SJSA1 (cell line): ENCODE data around the gene CTNNA3. TPM values are rescaled to one million over a fixed set of nuclear protein-coding genes. Genes with fewer than 3 reads are reported as not detected.

Experiments
- DNase-seq, 2 experiments: peaks; one replicate each; pipeline ENCODE4 v3.0.0-alpha.2; 2015 to 2020; ENCODE audit warnings: low spot score in 2 of 2, low read depth in 1 of 2
- H3K27ac ChIP-seq: fragments of 250-450 bp; sonication (Bioruptor Pico); 2 replicates; pipeline ENCODE4 v1.5.1; 2020; ENCODE audit warnings: mild to moderate bottlenecking, moderate library complexity
- H3K27me3 ChIP-seq: fragments of 250-450 bp; sonication (Bioruptor Pico); replicated peaks from 2 replicates; pipeline ENCODE4 v1.5.1; 2020; ENCODE audit warnings: mild to moderate bottlenecking, moderate library complexity
- H3K36me3 ChIP-seq: fragments of 250-450 bp; sonication (Bioruptor Pico); 2 replicates; pipeline ENCODE4 v1.5.1; 2020; ENCODE audit warnings: mild to moderate bottlenecking
- H3K4me1 ChIP-seq: fragments of 250-450 bp; sonication (Bioruptor Pico); replicated peaks from 2 replicates; pipeline ENCODE4 v1.6.1; 2021; ENCODE audit warnings: mild to moderate bottlenecking
- H3K4me3 ChIP-seq: fragments of 250-450 bp; sonication (Bioruptor Pico); 2 replicates; pipeline ENCODE4 v1.5.1; 2020; ENCODE audit warnings: mild to moderate bottlenecking
- H3K9me3 ChIP-seq: fragments of 250-450 bp; sonication (Bioruptor Pico); replicated peaks from 2 replicates; pipeline ENCODE4 v1.5.1; 2020; ENCODE audit warnings: mild to moderate bottlenecking
- total RNA-seq: library from RNA; depleted of rRNA; stranded (reverse); fragments of >200 nt; shearing (Covaris generic); gene quantifications from 2 replicates; pipeline ENCODE4 v1.2.3, GENCODE V29; 2014

CTNNA3 gene
- total RNA-seq, 1 experiment from 2014 or later: 0.18 TPM

DNA sequence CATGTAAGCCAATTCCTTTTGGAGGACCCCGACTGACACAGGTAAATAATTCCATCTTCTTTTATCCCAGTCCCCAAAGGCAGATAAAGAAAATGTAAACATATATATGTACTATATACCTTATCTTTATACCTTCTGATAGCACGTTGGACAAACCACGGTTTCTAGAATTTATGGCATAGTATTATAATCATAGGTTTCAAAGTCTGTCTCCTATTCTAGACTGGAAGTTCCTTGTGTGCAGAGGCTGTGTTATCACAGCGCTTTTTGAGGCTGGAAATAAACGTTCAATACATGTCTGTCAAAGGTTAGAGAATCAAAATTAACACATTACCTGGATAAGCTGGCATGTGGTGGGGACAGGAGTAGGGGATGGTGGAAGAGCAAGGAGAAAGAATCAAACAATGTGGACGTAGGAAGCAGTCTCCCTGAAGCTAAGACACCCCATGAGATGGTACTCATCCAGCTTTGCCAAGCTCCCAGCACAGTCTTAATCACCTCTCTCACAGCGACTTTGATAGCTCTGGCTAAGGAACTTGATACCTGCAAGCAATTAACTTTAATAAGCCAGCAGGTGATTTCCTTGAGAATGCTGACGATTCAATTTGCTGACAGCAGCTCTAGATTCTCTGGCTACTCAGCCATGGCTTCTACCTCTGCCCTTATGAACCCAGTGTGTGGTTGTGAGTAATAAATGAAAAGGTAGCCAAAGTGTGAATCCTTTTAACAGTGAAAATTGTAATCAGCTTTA lies 978.6 kb downstream of the CTNNA3 start:
- no peaks in the 10 kb centered on the region for H3K9me3 ChIP-seq
- no peaks in the 10 kb centered on the region for H3K4me1 ChIP-seq
- H3K36me3 ChIP-seq: no peaks in the 10 kb centered on the region
- DNase-seq: no peak
- H3K4me3 ChIP-seq: no peak overlapping the region
- H3K27me3 ChIP-seq: no peaks in the 10 kb centered on the region
- H3K27ac ChIP-seq: no peak overlapping the region

DNA sequence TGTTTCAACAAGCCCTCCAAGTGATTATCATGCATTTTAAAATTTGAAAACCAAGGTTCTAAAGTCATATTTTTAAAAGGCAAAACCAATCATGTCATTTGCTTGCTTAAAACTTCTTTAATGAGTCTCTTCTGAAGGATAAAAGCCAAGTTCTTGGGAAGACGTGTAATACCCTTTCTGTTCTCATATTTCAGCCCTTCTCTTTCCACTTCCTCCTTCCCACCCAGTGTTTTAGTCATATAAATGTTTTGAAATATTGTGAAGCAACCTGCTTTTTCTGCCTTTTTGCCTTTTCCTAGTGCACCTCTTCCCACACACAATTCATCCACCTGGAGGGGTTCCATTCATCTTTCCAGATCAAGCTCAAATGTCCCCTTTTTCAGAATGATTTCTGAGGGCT lies 981.3 kb downstream of the CTNNA3 start:
- Histone ChIP-seq H3K36me3 (no peaks in the 10 kb centered on the region), H3K4me3 (no peak overlapping the region), H3K27ac (no peak overlapping the region), H3K4me1 (no peaks in the 10 kb centered on the region), H3K9me3 (no peaks in the 10 kb centered on the region), H3K27me3 (no peaks in the 10 kb centered on the region)
- DNase-seq: no peak

GRCh38 chr10:66713387-66713786 lies 982.6 kb downstream of the CTNNA3 start:
- H3K27ac ChIP-seq: no peak overlapping the region
- no peaks in the 10 kb centered on the region for H3K27me3 ChIP-seq
- no peak overlapping the region for H3K4me3 ChIP-seq
- no peaks in the 10 kb centered on the region for H3K36me3 ChIP-seq
- no peak for DNase-seq
- H3K4me1 ChIP-seq: no peaks in the 10 kb centered on the region
- no peaks in the 10 kb centered on the region for H3K9me3 ChIP-seq

DNA sequence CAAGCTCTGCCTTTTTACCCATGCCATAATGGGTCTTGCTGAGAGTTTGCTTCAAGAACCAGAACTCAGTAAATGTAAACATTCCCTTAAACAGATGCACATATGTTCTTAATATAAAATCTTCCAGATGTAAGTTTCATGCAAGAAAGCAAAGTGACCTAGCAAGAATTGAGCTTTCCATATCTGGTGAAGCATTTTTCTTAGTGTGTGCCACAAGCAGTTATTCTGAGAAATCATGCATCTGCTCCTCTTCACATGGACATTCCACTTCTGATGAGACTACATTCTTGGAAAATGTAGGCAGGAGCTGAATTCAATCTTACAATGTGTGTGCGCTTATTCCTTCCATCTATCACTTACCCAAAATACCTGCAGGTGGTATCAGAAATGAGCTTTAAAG lies 997.9 kb downstream of the CTNNA3 start:
- H3K4me3 ChIP-seq: no peak overlapping the region
- H3K36me3 ChIP-seq: no peaks in the 10 kb centered on the region
- no peak for DNase-seq
- no peaks in the 10 kb centered on the region for H3K9me3 ChIP-seq
- no peaks in the 10 kb centered on the region for H3K27me3 ChIP-seq
- H3K4me1 ChIP-seq: no peaks in the 10 kb centered on the region
- H3K27ac ChIP-seq: no peak overlapping the region

DNA sequence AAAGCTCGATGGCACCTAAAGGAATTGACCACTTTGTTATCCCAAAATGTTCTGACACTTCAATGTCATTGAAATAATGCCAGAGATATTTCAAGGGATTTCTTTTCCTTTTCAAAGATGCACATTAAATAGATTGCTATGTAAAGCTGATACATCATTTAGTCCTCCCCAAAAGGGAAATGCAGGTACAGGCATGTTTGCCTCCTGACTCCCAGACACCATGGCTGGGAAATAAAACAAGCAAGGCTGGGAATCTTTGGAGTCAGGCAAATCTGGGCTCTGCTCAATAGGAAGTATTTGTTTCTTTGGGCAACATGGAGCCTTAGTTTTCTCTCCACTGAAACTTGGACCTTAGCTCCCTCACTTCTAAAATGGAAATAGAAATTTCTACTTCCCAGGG lies 1000.9 kb downstream of the CTNNA3 start:
- Histone ChIP-seq H3K27ac (no peak overlapping the region), H3K4me3 (no peak overlapping the region), H3K9me3 (no peaks in the 10 kb centered on the region), H3K4me1 (no peaks in the 10 kb centered on the region), H3K36me3 (no peaks in the 10 kb centered on the region), H3K27me3 (no peaks in the 10 kb centered on the region)
- DNase-seq: no peak

DNA sequence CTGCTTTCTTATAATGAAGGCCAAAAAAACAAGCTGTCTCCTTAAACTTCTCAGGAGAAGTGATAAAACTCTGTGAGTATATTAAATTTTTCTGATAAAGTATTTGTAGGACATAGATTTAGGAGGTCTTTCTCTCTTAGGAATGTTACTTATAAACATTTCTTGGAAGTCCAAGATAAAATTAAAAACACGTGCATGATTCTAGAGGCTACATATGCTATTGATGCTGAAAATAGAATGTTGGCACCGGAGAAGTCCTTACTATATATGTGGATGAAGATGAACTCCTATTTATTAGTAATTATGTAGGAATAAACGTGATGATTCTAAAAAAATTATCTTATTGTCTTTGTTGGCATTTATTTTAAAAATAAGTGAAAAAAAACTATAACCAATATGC lies 1011.4 kb downstream of the CTNNA3 start:
- H3K4me1 ChIP-seq: no peaks in the 10 kb centered on the region
- no peaks in the 10 kb centered on the region for H3K27me3 ChIP-seq
- H3K9me3 ChIP-seq: no peaks in the 10 kb centered on the region
- no peaks in the 10 kb centered on the region for H3K36me3 ChIP-seq
- DNase-seq: no peak
- no peak overlapping the region for H3K27ac ChIP-seq
- H3K4me3 ChIP-seq: no peak overlapping the region

- H3K36me3 ChIP-seq: no peaks in the 10 kb centered on the region
- no peak overlapping the region for H3K4me3 ChIP-seq
- no peaks in the 10 kb centered on the region for H3K9me3 ChIP-seq
- DNase-seq: no peak
- H3K27me3 ChIP-seq: no peaks in the 10 kb centered on the region
- no peaks in the 10 kb centered on the region for H3K4me1 ChIP-seq
- H3K27ac ChIP-seq: no peak overlapping the region
Measured at GRCh38 chr10:66680886-66681285, 1015.1 kb downstream of the CTNNA3 start.

DNA sequence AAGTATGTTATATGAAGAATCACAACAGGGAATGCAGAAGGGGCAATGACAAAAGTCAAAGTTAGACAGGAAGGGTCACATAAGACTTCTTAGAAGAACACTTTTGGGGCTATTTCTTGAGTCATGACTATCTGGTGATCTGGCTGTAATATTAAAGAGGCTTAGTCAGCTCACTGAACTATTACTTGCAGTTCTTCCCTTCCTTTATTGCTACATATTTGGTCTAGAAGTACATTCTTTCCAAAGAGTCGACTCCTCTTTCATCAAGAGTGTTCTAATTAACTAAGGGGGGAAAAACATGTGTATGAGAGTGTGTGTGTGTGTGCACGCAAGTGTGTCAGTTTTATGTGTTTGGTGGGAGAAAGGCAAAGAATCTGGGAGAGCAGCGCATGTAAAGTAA lies 1017.5 kb downstream of the CTNNA3 start:
- no peaks in the 10 kb centered on the region for H3K4me1 ChIP-seq
- no peaks in the 10 kb centered on the region for H3K27me3 ChIP-seq
- no peaks in the 10 kb centered on the region for H3K9me3 ChIP-seq
- no peak for DNase-seq
- no peaks in the 10 kb centered on the region for H3K36me3 ChIP-seq
- no peak overlapping the region for H3K27ac ChIP-seq
- no peak overlapping the region for H3K4me3 ChIP-seq

DNA sequence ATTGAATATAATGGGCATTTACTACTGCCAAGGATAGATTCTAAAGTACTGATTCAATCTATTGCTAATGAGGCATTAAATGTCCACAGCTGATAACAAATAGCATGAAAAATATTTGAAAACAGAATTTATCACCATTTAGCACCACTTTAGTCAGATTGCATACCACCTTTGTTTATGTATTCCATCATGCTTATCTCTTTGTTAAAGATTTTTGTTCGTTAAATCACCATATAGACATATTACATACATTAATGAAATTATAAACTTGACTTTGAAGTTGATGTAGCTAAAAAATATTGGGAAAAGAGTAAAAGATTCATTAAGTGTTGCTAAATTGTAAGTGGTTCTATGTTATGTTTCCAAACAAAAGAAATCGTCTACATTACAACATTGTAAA lies 1022.9 kb downstream of the CTNNA3 start:
- Histone ChIP-seq H3K4me1 (no peaks in the 10 kb centered on the region), H3K4me3 (no peak overlapping the region), H3K27me3 (no peaks in the 10 kb centered on the region), H3K36me3 (no peaks in the 10 kb centered on the region), H3K9me3 (no peaks in the 10 kb centered on the region), H3K27ac (no peak overlapping the region)
- no peak for DNase-seq

DNA sequence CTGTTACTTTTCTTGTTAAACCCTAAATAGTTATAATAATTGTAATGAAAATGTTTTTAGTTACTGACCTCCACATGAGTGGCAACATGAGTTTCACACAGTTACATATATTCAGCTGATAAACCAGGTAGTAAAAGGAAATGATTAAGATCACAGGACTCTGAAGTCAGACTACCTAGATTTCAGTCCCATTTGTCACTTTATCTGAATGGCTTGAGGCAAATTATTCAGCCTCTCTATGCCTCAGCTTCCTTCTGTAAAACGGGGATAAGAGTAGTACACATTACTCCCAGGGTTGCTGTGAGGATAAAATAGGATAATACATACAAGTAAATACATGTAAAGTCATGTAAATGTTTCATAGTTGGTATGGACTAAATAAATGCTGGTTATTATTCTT lies 1024.4 kb downstream of the CTNNA3 start:
- no peak overlapping the region for H3K27ac ChIP-seq
- H3K27me3 ChIP-seq: no peaks in the 10 kb centered on the region
- H3K4me1 ChIP-seq: no peaks in the 10 kb centered on the region
- no peaks in the 10 kb centered on the region for H3K36me3 ChIP-seq
- DNase-seq: no peak
- H3K4me3 ChIP-seq: no peak overlapping the region
- H3K9me3 ChIP-seq: no peaks in the 10 kb centered on the region

- Histone ChIP-seq H3K27ac (no peak overlapping the region), H3K9me3 (no peaks in the 10 kb centered on the region), H3K4me3 (no peak overlapping the region), H3K36me3 (no peaks in the 10 kb centered on the region), H3K27me3 (no peaks in the 10 kb centered on the region), H3K4me1 (no peaks in the 10 kb centered on the region)
- DNase-seq: no peak
Measured at GRCh38 chr10:66671064-66671463, 1024.9 kb downstream of the CTNNA3 start.

DNA sequence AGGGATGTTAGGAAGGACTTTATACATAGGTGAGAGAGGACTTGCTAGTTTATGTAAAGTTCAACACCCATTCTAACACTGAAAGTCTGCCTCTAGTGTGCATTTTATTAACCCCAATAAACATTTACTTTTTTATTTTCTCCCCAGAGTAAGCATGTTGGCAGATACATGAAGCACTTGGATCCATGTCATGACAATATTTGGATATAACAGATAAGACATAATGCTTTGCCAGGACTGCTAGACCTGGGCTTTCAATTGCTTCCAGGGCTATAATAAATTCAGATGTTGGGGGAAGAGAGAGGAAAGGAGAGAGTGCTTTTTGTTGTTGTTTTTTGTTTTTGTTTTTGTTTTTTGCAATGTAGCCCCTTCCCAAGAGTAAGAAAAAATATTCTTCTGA lies 1039.5 kb downstream of the CTNNA3 start:
- H3K4me1 ChIP-seq: no peaks in the 10 kb centered on the region
- no peaks in the 10 kb centered on the region for H3K36me3 ChIP-seq
- no peaks in the 10 kb centered on the region for H3K27me3 ChIP-seq
- no peak overlapping the region for H3K27ac ChIP-seq
- no peak overlapping the region for H3K4me3 ChIP-seq
- H3K9me3 ChIP-seq: no peaks in the 10 kb centered on the region; the same call in 1 of the 2 replicates
- DNase-seq: no peak

DNA sequence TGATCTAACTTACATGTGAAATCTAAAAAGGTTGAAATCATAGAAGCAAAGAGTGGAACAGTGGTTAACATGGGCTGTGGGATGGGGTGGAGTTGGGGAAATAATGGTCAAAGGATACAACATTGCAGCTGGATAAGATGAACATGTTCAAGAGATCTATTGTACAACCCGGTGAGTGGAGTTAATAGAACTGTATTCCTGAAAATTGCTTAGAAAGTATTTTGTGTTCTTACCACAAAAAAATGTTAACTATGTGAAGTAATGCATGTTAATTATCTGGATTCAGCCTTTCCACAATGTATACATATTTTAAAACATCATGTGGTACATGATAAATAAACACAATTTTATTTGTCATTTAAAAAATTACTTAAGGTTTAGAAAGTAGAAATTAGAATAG lies 1041.1 kb downstream of the CTNNA3 start:
- Histone ChIP-seq H3K4me3 (no peak overlapping the region), H3K4me1 (no peaks in the 10 kb centered on the region), H3K36me3 (no peaks in the 10 kb centered on the region), H3K9me3 (no peaks in the 10 kb centered on the region; the same call in 1 of the 2 replicates), H3K27me3 (no peaks in the 10 kb centered on the region), H3K27ac (no peak overlapping the region)
- no peak for DNase-seq

DNA sequence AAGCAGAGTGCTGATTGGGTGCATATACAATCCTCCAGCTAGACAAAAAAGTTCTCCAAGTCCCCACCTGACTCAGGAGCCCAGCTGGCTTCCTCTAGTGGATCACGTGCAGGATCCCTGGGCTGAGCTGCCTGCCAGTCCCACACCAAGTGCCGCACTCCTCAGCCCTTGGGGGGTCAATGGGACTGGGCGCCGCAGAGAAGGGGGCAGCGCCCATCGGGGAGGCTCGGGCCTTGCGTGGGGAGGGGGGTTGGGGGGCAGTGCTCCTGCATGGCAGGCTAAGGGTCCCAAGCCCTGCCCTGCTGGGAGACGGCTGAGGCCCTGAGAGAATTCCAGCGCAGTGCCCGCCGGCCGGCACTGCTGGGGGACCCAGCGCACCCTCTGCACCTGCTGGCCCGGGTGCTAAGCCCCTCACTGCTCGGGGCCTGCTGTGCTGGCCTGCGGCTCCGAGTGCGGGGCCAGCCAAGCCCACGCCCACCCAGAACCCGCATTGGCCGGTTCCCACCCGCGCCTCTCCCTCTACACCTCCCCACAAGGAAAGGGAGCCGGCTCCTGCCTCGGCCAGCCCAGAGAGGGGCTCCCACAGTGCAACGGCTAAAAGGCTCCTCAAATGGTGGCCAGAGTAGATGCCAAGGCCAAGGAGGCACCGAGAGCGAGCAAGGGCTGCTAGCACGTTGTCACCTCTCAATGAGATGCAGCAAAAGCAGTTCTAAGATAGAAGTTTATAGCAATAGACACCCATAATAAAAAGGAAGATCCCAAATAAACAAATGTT lies 1044.5 kb downstream of the CTNNA3 start:
- no peaks in the 10 kb centered on the region for H3K27me3 ChIP-seq
- no peak overlapping the region for H3K27ac ChIP-seq
- H3K4me1 ChIP-seq: no peaks in the 10 kb centered on the region
- H3K9me3 ChIP-seq: no peaks in the 10 kb centered on the region; the same call in 1 of the 2 replicates
- no peaks in the 10 kb centered on the region for H3K36me3 ChIP-seq
- no peak overlapping the region for H3K4me3 ChIP-seq
- DNase-seq: no peak
